D721Med (cell line): ENCODE measurements around the gene KRTAP10-6.
"Not testable (repeated sequence)": the region's sequence is repeated elsewhere in the genome, so short reads cannot be mapped to it uniquely, and the experiment has no call there.

ENCODE experiments used
- DNase-seq: peaks from one replicate; pipeline ENCODE4 v3.0.0; 2011; ENCODE audit warnings: low spot score; ENCODE audit not compliant: insufficient read length
- FAIRE-seq: peaks from 2 replicates; lab custom pipeline; 2011; peaks lifted over from hg19 to GRCh38; lab: Jason Lieb, UNC
- CTCF ChIP-seq: IDR thresholded peaks from 2 replicates; pipeline ENCODE4 v1.5.1; 2012; ENCODE audit warnings: mild to moderate bottlenecking, control low read depth; ENCODE audit not compliant: insufficient read depth; ENCODE audit errors: missing control alignments

KRTAP10-6 gene

GRCh38 chr21:44558695-44559094, 33.6 kb downstream of the KRTAP10-6 start, which contains the start of gene KRTAP10-3:
KRTAP10-3 (minus strand) TSS chr21:44558795; CDS start chr21:44558715, 80 bp downstream.
- FAIRE-seq (no peak), DNase-seq (no peak)
- TF ChIP-seq CTCF = no peak

GRCh38 chr21:44558329-44558675, 34.0 kb downstream of the KRTAP10-6 start:
- not testable (repeated sequence) for FAIRE-seq, DNase-seq

DNA sequence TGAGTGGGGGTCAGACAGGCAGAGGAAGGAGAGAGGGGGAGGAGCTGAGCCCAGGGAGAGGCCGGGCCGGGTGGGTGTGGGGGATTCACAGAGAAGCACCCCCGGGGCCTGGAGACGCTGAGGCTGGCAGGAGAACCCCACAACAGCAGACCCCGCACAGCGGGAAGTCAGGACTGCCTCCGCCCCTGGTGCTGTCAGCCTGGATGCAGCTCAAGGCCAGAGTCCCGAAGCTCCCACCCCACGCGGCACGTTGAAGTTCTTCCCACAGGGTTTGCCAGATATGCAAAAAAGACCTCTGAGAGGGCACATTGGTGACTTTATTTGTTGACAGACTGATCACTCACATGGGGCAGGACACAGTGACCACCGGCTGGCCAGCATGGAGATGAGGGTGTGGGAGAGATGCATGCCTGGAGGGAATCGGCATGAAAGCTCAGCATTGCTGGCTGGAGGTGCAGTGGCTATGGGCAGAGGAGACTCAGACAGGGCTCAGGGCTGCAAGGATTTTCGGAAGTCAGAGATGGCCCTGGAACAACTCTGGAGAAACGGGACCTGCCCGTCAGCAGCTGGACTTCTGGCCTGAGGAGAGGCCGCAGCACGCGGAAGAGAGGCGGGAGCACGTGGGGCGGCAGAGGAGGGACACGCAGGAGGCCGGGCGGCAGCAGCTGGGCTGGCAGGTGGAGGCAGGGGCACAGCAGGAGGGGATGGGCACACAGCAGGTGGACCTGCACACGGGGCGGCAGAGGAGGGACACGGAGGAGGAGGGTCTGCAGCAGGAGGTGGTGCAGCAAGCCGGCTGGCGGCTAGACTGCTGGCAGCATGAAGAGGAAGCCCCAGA, 34.6 kb downstream of the KRTAP10-6 start:
- TF ChIP-seq CTCF = no peak
- FAIRE-seq (no peak), DNase-seq (no peak)

DNA sequence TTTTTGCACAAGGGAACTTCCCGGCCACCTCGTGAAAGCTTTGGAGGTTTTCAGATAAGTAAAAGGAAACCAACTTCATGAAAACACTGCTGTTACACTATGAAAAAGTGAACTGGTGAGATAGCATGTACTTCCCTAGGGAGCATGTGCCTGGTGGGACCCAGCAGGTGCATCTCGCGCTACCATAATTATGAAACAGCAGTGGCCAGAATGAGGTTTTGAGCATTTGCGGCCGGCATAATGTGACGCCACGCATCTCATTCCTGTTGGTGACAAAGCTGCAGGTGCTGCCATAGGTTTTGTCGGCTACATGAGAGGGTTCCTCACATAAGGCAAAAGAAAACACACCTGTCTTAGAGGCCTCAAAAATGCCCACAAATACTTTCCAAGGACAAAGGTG, 35.4 kb downstream of the KRTAP10-6 start:
- DNase-seq = no peak
- no peak for FAIRE-seq
- no peak for TF ChIP-seq CTCF

- no peak for TF ChIP-seq CTCF
- DNase-seq = no peak
- FAIRE-seq = no peak
Measured at GRCh38 chr21:44555200-44555875, 37.0 kb downstream of the KRTAP10-6 start.

GRCh38 chr21:44552681-44553080, 39.6 kb downstream of the KRTAP10-6 start:
- no peak for FAIRE-seq
- TF ChIP-seq CTCF = no peak
- DNase-seq = no peak

DNA sequence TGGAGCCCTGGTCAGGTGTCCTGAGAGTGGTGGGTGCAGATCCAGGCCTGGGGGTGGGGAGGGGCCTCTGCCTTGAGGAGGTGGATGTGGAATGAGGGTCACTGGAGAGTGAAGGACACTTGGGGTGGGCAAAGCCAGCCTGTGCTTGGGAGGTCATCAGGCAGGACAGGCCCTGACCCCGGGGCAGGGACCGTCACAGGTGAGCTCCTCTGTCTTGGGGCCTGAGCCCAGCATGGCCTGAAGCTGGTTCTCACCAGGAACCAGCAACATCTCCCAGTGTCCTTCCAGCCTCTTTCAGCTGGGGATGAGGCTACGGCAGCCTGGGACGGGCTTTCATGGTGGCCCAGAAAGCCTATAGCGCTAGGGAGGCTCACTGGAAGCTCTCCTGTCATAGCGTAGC, 40.2 kb downstream of the KRTAP10-6 start:
- no peak for TF ChIP-seq CTCF
- FAIRE-seq (no peak), DNase-seq (no peak)
